ENCODE data around the gene ATG16L1.

- TF ChIP-seq CTCF (IDR thresholded peaks at IDR 0.05; ENCODE audit: poor library complexity, severe bottlenecking) (no peak), REST (IDR thresholded peaks at IDR 0.05; ENCODE audit: borderline replicate concordance) (no peak), TAF1 (IDR thresholded peaks at IDR 0.05; ENCODE audit: low read depth) (no peak), POLR2AphosphoS5 (IDR thresholded peaks at IDR 0.05) (no peak)
These were observed 528 bp upstream of the ATG16L1 start for GRCh38 chr2:233250985-233251305.
